Smooth muscle cell of the brain vasculature (primary cell): ENCODE data around the gene FKBP11.

Experiments used
- DNase-seq: peaks from one replicate; pipeline ENCODE4 v3.0.0-alpha.2; 2012; ENCODE audit warnings: low read depth, low spot score

The FKBP11 gene

GRCh38 chr12:48925304-48926011, at the start of gene FKBP11:
Gene FKBP11, minus strand, starts transcription at chr12:48925492. Its CDS starts 64 bp downstream, at chr12:48925428.
- no peak for DNase-seq

- no peak for DNase-seq
These were observed 48.8 kb upstream of the FKBP11 start for GRCh38 chr12:48973941-48974673.

GRCh38 chr12:48973531-48973930, 48.2 kb upstream of the FKBP11 start:
- DNase-seq = no peak

DNA sequence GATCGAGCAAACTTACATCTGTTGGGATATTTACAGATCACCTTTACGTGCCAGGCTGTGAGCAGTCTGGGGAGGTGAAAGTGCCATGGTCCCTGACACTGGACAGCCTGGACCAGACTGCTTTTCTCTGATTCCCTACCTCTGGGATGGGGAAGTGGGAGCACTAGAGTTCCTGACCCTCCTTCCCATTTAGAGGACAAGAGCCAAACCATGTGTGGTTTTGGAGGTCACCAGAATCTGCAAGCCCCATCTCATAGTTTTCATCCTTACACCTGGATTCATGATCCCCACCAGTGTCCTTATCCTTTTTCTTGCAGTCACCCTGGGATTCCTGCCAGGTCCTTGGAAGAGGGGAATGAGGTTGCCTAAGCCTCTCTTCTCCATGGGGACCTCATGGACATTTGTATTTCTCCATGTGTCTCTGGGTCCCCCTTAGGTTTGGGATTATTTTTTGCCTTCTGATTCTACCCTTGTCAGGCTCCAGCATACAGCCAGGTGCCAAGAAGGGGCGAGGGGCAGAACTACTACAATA, 47.7 kb upstream of the FKBP11 start:
- no peak for DNase-seq

- no peak for DNase-seq
These were observed 47.1 kb upstream of the FKBP11 start for GRCh38 chr12:48972213-48972951.

DNA sequence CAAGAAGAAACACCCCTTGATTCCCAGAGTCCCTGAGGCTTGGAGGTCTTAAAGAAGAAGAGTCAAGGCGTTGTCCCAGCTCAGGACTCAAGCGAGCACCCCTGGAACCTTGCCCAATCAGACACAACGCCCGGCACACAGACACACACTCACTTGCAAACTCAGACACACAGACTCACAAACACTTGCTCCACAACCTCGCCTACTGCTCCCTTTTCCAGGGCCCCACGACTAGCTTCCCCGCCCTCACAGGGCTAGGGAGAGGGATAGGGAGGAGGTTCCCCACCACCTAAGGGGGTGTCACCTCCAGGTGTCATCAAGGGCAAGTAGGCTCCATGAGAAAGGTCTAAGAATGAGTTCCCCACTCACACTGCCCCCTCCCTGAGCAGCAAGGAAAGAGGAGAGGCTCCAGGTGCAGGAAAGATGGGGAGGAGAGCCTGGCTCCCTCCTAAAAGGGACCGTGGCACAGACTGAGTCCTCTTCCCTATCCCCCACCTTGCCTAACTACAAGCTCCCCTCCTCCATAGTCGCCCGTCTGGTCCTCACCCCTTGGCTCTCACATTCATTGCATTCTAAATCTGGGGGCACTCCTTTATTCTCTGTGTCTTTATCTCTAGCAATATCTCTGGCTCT, 45.5 kb upstream of the FKBP11 start:
- no peak for DNase-seq

DNA sequence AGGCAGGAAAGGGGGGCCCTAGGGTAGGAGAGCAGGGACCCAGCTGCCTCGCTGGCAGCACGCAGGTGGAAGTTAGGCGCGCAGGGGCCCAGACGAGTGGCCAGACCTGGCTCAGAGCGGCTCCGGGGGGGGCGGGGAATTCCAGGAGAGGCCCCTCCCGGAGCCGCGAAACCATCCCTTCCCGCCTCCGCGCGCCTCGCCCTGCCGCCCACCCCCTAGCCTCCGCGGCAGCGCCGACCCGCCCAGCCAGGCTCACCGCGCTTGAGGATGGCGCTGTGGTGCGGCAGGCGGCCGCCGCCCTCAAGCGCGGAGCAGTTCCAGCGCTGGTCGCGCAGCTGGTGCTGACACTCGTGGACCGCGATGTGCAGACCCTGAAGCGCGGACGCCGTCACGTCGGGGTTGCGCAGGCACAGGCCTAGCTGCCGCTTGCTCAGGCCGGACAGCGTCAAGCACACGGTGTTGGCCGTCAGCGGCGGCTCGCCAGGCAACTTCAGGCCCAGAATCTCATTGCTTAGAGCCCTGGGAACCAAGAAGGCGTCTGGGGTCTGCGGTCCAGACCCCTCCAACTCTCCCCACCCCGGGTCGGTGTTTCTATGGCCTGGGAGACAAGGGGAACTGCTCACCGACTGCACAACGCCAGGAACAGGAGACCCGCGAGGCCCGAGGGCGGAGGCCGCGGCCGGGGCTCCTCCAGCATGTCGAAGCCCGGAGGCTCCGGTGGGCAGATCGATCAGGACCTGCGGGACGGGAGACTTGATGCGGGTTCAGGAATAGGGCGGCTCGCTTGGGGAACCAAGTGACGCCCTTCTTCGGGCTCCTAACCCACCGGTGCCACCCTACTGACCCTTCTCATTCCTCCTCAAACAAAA, 44.8 kb upstream of the FKBP11 start:
- no peak for DNase-seq

- DNase-seq = no peak
These were observed 44.0 kb upstream of the FKBP11 start for GRCh38 chr12:48969160-48969771.

DNA sequence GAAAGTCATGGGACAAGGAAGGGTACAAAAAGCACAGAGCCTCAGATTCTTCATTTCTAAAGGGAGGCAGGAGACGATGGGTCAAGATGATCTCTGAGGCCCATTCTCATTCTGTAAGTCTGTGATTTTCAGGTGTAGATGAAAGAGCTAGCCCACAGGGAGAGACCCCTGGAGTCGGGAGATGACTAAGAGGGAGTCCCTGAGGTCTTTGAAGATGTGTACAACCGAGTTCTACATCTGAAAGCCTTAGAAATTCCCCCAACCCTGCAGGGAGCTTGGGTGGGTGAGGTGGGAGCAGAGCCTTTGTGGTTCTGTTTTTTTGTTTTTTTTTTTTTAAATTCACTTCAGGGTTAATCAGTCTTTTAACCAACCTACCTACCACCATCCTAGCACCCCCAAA, 43.2 kb upstream of the FKBP11 start:
- no peak for DNase-seq

- no peak for DNase-seq
These were observed 42.7 kb upstream of the FKBP11 start for GRCh38 chr12:48967991-48968390.

DNA sequence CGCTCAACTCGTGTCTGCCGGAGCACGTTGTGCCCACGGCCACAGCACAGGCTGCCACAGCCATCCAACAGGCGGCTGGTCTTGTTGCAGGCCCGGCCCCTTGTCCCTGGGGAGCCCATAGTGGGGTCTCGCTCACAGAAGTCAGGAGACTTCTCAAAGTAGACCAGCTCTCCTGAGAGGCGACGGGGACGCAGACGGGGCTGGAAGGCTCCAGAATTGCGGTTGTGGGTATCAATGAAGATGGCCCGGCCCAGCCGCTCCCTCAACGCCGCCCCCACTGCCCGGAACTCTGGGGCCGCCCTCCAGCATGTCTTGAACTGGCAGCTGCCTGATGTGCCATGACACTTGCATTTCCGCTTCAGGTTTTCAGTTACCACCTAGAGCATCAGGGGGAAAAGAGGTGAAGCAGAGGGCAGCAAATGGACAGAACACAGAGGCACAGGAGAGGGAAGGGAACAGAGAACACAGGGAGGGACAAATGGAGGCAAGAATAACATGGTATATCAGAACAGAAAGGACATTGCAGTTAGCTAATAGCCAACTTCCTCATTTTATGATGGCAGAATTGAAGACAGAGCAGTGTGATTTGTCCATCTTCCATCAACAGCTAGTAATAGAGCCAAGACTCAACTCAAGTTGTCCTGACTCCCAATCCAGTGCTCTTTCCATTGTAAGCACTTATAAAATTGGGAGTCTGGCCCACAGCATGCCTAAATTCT, 41.0 kb upstream of the FKBP11 start:
- no peak for DNase-seq

DNA sequence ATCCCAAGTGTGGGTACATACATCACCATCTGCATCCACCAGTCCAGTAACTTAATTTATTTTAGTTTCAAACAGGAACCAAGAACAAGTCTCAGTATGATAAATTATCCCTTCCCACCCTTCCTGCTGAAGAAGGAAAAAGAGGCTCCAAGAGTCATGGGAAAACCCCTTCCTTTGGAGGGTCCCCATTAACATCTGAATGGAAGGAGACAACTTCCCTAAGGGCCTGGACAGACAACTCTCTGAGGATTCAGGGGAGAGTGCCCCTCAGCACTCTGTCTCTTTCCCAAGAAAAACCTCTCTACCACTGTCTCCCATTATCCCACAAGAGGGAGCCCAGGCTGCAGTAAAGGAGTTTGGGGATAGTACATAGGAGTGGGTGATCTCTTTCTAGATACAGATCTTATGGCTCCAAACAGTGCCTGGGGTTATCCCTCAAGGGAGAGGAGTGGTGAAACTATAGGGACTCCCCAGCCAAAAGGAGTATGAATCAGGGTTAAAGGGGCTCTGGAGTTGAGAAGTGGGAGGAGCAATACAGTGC, 40.1 kb upstream of the FKBP11 start:
- DNase-seq = no peak

GRCh38 chr12:48961801-48962200, 36.5 kb upstream of the FKBP11 start:
- DNase-seq = no peak

DNA sequence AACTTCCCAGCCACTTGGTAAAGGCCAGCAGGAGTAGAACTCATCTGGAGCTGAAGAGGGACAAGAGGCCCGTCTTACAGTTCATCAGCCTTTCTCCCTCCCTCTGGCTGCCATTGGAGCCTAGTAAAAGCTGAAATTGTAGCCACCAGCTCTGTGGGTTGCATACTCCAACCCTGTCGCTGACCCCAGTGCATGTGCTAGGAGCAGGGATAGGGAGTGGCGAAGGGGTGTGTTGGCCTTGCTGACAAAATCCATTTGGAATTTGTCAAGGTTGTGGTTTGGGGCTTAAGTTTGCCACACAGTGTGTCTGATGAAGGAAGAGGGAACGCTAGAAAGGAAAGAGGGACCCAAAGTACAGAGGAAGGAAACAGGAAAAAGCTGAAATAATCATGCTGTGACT, 36.0 kb upstream of the FKBP11 start:
- no peak for DNase-seq

DNA sequence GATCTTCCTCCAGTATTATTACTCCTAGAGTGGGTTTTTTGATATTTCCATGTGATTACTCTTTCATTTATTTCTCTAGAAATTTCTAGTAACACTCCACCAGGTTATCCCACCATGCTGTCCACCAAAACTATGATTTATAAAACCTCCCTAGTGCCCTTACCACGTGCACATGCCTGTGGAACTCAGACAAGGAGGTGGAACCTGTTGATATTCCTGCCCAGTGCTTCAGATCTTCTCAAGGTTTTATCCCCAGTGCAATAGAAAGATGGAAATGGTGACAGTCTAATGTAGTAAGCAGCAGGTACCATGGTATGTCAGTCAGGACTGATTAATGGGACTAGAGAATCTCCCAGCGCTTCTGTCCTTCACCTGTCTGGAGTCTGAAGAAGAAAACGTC, 35.5 kb upstream of the FKBP11 start:
- DNase-seq = no peak

- DNase-seq = no peak
These were observed 32.7 kb upstream of the FKBP11 start for GRCh38 chr12:48958049-48958388.

- peak; percentile 83 for DNase-seq
These were observed 32.1 kb upstream of the FKBP11 start, which contains the start of gene ARF3 for GRCh38 chr12:48957141-48958048. Gene ARF3, minus strand, starts transcription at chr12:48957487. Its CDS starts 16,392 bp downstream, at chr12:48941095.
